ENCODE measurements around the gene ITSN2.
A peak's percentile ranks its signal among the peaks of the same experiment; 100 is the strongest.
"Not testable (repeated sequence)": the region's sequence is repeated elsewhere in the genome, so short reads cannot be mapped to it uniquely, and the experiment has no call there.

The ITSN2 gene

GRCh38 chr2:24362253-24362652 is 1.9 kb upstream of the ITSN2 start:
- no peak for DNase-seq

DNA sequence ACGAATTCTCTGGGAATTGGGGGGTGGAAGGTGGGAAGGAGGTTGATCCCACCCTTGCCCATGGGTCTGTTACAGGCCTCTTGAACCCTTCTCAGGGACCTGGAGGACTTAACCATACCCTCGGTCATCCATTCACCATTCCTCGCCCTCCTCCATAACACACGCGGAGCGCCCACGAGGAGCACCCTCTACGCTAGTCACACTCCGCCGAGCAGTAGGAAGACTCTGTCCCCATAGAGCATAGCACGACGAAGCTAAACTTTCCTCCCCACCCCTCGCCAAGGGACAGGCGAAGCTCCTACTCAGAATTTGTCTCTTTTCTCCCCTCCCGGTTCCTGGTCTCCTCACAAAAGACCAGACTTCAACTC is 611 bp upstream of the ITSN2 start:
- DNase-seq: no peak

DNA sequence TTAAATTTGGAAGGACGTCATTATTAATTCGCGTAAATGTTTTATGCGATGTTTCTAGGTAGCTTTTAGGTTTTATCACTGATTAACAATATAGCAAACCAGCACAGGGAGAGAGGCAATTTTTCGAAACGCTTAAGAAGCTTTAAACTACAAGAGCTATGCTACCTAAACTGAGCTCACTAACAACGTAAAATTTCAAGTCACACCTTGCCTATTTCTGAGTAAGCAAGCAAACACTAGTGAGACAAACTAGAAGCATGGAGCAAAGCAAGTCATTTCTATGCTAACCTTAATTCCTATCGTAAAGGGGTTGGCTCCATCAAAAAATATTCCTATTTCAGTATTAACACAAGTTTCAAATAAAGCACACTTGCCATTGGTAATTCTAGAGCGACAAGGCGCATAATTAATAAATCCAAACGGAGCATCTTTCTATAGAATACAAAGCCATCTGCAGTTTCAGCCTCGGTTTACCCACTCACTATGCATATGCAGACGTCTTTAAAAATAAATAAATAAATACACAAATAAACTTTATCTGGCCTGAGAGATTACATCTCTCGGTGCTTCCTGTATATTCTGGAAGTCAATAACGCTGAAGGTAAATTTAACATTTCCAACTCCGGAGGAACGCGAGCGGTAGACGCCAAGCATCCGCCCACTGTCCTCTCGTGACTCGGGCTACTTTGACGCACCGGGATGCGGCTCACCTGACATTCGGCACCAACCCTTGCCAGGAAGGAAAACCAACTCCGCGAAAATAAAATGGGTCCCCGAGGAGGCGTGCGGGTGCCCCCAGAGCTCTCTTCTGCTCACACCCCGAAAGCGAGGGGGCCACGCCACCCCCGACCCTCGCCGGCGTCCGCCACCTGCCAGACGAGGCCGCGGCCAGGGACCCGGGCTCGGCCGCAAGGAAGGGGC is 947 bp downstream of the ITSN2 start:
- DNase-seq: peak; percentile 18 to 64 (median 56)

- not testable (repeated sequence) for DNase-seq
Measured at GRCh38 chr2:24357767-24358166, 2.6 kb downstream of the ITSN2 start.

- not testable (repeated sequence) for DNase-seq
Measured at GRCh38 chr2:24357115-24357514, 3.2 kb downstream of the ITSN2 start.

DNA sequence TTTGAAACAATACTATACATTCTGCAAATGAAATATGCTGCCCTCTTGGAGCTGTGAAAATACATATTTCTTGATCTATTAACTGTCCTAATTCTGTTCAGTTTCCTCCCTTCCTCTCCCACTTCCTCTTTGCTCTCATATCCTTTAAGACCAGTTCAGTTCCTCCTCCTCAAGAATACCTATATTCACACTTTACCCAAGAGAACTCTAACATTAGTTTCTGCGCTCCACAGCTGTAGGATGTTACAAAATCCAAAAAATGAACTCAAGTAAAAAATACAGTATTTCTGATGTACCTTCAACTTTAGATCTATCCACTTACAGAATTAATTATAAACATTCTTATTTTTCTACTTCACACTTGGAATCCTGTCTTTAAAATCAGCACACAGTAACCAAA is 5.4 kb downstream of the ITSN2 start:
- no peak for DNase-seq

- DNase-seq: no peak
Measured at GRCh38 chr2:24354395-24354794, 5.9 kb downstream of the ITSN2 start.

DNA sequence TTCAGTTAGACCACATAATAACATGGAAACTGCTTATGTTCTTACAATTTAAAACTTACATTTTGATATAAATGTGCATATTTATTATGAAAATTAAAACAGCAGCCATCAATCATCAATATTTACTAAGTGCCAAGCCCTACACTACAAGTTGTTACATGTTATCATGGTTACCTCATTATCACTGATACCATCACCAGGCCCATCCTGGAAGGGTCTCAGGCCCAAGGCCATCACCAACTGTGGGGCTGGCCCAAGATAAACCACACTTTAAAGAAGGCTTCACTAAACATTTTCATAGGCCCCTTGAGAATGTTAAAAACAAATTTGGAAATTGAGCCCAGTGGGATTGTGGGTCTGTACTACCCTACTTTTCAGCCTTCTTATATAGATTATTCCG is 6.4 kb downstream of the ITSN2 start:
- no peak for DNase-seq

GRCh38 chr2:24353364-24353763 is 7.0 kb downstream of the ITSN2 start:
- no peak for DNase-seq

DNA sequence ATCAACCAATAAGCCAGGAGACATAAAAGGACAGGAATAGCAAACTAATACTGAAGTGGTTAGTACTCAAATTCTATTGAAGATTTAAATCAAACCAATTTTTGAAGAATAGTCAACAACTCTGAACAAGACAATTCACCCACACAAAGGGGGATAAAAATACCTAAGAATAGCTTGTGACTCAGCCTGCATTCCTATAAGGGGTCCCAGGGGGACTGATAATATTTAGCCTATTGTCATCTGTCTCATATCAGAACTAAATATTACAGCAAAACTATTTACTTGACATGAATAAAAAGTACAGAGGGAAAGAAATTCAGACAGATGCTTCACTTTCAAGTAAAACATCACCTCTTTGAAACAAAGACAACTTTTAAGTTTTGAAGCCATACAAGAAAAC is 7.7 kb downstream of the ITSN2 start:
- no peak for DNase-seq

DNA sequence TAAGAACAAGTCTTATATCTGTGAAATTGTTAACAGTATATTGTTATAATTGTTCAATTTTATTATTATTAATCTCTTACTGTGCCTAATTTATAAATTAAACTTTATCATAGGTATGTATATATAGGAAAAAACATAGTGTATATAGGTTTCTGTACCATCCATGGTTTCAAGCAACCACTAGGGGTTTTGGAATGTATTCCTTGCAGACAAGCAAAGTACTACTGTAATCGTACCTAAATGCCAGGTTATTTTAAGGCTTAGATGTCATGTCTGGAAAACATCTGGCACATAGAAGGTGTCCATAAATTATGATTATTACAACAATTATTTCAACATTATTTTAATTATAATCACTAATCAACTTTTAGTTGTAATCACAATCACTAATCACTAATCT is 8.4 kb downstream of the ITSN2 start:
- DNase-seq: no peak

DNA sequence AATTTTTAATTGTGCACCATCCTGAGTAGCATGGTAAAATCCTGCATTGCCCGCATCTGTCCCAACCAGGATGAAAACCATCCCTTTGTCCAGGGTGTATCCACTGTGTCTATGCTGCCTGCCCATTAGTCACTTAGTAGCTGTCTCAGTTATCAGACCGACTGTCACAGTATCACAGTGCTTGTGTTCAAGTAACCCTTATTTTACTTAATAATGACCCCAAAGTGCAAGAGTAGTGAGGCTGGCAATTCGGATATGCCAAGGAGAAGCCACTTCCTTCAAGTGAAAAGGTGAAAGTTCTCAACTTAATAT is 8.8 kb downstream of the ITSN2 start:
- no peak for DNase-seq

- no peak for DNase-seq
Measured at GRCh38 chr2:24350826-24351626, 9.3 kb downstream of the ITSN2 start.

DNA sequence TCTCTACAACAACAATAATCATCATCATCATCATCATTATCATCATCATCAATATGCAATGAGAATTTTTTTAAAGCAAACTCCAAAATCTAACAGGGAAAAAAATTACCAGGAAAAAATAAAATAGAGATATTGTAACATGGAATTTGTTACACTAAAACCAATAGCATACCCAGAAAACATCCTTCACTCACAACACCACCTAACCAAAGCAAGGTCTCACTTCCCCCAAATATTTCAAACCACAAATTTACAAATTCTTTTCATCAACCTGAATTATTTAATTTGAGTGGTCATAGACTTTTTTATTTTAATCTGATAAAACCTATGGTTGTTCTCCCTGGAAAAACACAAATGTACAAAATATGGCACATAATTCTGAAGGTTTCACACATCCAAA is 11.2 kb downstream of the ITSN2 start:
- no peak for DNase-seq

DNA sequence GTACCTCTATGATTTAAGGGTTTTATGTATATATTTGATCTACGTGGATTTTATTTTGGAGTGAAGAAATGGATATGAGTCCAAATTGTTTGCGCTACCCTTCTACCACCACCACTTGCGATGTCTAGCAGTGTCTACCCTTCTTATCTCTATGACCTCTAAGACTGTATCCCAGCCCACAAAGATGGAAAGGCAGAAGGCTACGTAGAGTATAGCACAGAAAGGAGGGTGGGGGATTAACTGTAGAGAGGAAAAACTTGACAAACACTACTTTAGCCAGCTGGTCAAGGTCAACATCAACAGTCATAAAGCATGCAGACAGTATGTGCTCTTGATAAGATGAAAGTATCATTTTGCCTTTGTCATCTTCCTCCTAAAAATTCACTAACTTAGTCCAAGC is 14.4 kb downstream of the ITSN2 start:
- no peak for DNase-seq

DNA sequence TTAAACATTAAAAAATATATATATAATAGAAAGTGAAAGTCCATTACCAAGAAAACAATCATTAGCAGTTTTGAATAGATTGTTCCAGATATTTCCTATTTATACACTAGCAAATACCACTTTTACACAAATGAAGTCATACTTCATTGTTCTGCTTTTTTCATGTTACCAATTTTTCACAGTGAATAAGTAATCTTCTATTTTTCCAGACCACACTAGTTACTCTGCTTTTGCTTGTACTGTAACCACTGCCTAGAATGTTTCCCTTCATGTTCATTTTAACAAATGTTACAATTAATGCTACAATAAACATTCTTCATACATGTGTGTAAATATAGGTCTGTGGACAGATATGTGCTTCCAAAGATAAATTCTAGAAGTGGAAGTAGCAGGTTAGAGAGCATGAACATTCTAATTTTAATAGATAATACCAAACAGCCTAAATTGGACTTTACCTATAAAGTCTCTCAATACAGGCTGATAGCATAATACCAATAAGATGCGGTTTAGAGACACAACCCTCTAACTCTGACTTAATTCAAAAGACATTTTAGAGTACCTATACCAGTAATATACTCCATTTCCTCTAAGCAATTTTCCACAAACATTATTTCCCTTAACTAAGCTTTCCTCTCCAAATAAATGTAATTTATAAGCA is 17.0 kb downstream of the ITSN2 start:
- DNase-seq: no peak

DNA sequence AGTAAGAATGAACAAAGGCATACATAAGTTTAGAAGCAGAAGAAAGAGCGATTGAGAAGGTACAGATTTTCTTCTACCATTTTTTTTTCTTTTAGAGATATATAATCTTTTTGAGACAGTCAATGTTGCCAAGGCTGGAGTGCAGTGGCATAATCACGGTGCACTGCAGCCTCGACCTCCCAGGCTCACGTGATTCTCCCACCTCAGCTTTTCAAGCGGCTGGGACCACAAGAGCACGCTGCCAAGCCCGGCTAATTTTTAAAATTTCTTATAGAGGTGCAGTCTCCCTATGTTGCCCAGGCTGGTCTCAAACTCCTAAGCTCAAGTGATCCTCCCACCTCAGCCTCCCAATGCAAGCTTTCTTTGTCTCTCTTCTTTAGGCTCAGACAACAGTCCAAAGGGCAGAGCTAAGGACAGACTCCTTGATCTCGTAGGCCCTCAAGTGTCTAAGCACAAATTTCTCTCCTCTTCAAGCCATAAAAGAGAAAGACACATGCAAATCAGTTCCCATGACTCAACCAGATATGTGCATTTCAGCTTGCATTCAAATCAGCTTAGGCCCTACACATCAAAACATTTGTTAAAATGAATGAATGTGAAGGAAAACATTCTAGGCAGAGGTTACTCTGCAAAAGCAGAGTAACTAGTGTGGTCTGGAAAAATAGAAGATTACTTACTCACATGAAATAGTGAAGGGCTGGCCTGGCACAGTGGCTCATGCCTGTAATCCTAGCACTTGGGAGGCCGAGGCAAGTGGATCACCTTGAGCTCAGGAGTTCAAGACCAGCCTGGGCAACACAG is 18.0 kb downstream of the ITSN2 start:
- DNase-seq: no peak

DNA sequence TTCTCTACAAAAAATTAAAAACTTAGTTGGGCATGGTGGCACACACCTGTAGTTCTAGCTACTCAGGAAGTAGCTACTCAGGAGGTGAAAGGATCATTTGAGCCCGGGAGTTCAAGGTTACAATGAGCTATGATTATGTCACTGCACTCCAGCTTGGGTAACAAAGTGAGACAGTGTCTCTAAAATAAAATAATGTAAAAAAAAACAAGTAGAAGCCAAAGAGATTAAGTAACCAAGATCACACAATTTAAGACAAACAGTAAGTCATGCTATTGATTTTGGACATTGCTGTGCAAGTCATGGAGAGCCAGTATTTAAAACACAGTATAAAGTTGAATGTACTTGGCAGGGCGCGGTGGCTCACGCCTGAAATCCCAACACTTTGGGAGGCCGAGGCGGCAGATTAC is 20.5 kb downstream of the ITSN2 start:
- no peak for DNase-seq

- DNase-seq: not testable (repeated sequence)
Measured at GRCh38 chr2:24339098-24339497, 21.2 kb downstream of the ITSN2 start.

DNA sequence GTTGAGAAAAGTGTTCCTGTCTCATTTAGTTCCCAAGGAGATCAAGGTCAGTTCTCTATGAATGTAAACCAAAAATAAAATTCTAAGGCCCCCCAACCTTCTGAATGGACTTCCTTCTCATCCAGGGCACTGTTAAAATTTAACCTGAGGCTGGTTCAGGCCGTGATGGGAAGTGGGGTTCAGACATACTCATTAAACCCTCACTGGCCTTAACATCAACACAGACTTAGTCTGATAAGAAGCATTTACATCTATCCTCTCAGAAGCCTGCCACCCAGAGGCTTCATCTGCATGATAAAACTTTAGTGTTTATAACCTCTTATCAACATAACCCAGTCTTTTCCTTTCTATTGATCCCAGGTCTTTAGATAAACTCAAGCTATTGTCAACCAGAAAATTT is 22.4 kb downstream of the ITSN2 start:
- peak in 1 of 5 experiments; percentile 2 for DNase-seq

- no peak for DNase-seq
Measured at GRCh38 chr2:24336811-24337210, 23.5 kb downstream of the ITSN2 start.

GRCh38 chr2:24334245-24334633 is 26.1 kb downstream of the ITSN2 start:
- no peak for DNase-seq

Data from T-helper 2 cell (primary cell).